H1 (cell line): ENCODE results near the gene NID1. TPM values are rescaled to one million over a fixed set of nuclear protein-coding genes. Genes with fewer than 3 reads are reported as not detected.

Experiments used
- YY1 ChIP-seq: IDR thresholded peaks from 2 replicates; pipeline ENCODE4 v1.6.1; 2011; ENCODE audit warnings: low read depth, mild to moderate bottlenecking, low read length
- polyA plus RNA-seq, 7 experiments: library from polyadenylated mRNA; depleted of rRNA in 3 of 7; stranded (reverse) in 5 of 7; unstranded in 2 of 7; fragments of >200 nt in 5 of 7; fragments of 200-250 nt in 2 of 7; gene quantifications; 1 replicate in 5 of 7; 2 replicates in 1 of 7; 4 replicates in 1 of 7; pipeline versions ENCODE4 v1.2.1 to v1.2.3, GENCODE V29; 2011 to 2013; ENCODE audit warnings: missing spikeins in 2 of 7, mixed read lengths in 2 of 7
- total RNA-seq: library from RNA; stranded (reverse); fragmentation: NEBNext Ultra II Directional; extraction: Animal tissue kit (Norgen Biotek cat#: 25700); gene quantifications from 2 replicates; pipeline ENCODE4 v1.2.1, GENCODE V29; 2021
- TF ChIP-seq, protein P1 (sequence below): IDR thresholded peaks from 2 replicates; pipeline ENCODE4 v1.6.1; 2012; ENCODE audit warnings: inconsistent platforms

NID1 gene
- total and polyA plus RNA-seq, 2 of the 8 experiments (the other 6 are each of a cell fraction or from before 2014, with no cell fraction given), result 20.9 to 25.4 TPM

DNA sequence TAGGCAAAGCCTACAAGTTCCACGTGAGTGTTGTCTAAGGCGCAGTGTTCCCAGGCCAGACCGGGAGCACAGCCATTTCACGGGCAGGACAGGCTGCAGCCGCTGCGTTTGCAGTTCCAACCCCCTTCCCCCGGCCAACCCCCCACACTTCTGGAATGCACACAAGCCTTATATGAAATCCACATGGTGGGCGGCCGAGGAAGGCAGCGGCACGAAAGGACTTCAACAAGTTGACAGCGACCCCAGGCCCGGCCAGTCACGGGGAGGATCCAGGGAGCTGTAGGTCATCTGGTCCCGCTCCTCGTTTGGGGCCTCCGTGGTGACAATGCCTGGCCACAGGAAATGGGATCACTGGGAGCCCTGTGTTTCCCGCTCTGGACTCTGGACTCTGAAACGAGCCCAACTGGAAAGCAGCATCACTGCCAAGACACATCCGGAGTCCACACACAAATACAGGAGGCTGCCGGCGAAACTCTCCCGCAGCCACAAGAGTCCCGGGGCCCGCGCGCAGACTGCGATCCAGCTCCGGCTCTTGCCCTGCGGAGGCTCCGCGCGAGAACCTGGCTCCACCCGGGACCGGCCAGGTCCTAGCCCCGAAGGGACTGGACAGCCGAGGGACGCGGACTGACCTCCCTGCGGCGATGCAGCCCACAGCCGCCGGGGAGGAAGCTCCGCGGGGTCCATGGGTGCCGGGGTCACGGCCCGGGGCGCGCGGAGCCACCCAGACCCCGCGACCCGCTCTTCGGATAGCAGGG is 794 bp downstream of the NID1 start (continued):
- TF ChIP-seq, protein P1, sequence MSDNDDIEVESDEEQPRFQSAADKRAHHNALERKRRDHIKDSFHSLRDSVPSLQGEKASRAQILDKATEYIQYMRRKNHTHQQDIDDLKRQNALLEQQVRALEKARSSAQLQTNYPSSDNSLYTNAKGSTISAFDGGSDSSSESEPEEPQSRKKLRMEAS, result peak; percentile 47
- TF ChIP-seq YY1, result no peak
